Activated gamma-delta T cell (primary cell): ENCODE measurements around the gene DMRTA2.
"Not testable (repeated sequence)": the region's sequence is repeated elsewhere in the genome, so short reads cannot be mapped to it uniquely, and the experiment has no call there.

Source experiments
- DNase-seq: peaks from one replicate; lab custom pipeline; 2025; lab: John Stamatoyannopoulos, UW

Gene DMRTA2

DNA sequence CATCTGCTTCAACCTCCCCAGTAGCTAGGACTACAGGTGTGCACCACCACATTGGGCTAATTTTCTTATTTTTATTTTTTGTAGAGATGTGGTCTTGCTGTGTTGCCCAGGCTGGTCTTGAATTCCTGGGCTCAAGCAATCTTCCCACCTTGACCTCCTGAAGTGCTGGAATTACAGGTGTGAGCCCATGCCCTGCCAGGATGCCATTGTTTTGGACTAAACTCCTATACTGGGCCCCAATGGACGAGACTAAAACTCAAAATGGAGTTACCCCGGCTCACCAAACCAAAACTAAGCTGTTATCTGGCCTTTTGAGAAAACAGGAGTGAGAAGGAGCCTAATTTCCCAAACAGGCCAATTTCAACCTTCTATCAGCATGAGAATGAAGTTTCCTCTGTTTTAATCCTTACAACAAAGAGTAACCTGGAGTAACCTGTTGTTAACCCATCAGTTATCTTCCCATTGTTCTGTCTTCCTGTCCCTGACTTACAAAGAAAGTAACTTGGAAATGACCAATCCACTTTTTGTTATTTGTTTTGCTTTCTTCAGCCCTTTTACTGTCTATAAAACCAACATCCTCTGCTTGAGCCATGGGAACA, 29.6 kb downstream of the DMRTA2 start:
- DNase-seq, result no peak

DNA sequence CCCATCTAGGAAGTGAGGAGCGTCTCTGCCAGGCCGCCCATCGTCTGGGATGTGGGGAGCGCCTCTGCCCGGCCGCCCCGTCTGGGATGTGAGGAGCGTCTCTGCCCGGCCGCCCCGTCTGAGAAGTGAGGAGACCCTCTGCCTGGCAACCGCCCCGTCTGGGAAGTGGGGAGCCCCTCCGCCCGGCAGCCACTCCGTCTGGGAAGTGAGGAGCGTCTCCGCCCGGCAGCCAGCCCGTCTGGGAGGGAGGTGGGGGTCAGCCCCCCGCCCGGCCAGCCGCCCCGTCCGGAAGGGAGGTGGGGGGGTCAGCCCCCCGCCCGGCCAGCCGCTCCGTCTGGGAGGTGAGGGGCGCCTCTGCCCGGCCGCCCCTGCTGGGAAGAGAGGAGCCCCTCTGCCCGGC, 41.7 kb downstream of the DMRTA2 start:
- DNase-seq, result not testable (repeated sequence)

DNA sequence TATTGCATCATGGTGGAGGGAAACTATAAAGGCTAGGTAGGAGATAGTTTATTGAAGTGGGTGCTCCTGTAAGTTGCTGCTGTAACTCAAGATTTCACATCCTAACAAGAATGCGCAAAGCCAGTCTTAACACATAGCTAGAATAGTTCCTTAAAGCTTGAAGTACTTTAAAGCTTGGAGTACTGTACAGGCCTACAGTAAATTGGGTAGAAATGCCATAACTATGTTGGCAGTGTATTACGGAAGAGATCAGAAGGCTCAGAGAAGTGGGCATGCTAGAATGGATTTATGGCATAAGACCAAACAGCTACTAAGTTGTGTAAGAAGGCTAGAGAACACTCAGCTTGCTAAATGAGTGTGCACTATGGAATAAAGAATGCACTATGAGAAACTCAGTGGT, 44.5 kb downstream of the DMRTA2 start:
- no peak for DNase-seq

DNA sequence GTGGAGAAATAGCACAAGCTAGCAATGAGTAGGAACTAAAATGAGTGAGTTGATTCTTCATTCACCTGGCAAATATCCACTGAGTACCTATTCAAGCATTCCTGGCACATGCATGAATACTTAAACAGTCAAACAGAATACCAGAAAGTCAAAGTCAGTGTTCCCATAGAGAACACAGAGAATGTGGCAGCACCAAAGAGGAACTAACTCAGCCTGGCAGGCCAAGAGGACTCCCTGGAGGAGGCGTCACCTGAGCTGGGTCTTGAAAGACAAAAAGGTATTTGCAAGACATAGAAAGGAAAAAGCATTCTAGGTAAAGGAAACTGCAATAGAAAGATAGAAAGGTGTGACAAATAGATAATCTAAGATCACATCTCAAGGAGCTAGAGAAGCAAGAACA, 49.7 kb downstream of the DMRTA2 start:
- DNase-seq, result no peak

DNA sequence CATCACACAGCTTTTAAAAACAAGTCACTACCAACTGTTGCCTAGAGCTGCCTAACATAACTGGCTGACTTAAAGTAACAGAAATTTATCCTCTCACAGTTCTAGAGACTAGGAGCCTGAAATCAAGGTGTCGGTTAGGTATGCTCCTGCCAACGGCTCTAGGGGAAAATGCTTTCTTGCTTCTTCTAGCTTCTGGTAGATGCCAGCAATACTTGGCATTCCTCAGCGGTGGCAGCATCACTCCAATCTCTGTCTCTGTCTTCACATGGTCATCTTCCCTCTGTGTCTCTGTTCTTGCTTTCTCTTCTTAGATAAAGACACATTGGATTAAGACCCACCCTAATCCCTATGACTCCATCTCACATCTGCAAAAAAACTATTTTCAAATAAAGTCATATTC, 51.5 kb downstream of the DMRTA2 start:
- no peak for DNase-seq

DNA sequence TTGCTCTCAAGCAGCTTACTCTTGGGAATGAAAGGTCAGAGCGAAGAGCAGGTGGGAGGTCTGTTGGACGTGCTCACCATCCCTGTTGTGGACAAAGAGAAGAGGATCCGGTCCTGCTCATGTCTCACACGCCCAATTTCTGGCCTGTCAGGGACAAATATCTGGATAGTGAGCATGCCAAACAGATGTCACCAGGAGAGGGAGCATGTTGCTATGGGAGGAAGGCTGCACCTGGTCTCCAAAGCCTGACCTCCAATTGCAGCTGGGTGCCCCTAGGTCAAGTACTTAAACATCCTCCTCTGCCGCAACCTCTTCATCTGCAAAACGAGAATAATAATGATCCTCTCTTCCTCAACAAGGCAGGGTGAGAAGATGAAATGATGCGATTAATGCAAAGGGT, 53.4 kb downstream of the DMRTA2 start:
- DNase-seq, result no peak

DNA sequence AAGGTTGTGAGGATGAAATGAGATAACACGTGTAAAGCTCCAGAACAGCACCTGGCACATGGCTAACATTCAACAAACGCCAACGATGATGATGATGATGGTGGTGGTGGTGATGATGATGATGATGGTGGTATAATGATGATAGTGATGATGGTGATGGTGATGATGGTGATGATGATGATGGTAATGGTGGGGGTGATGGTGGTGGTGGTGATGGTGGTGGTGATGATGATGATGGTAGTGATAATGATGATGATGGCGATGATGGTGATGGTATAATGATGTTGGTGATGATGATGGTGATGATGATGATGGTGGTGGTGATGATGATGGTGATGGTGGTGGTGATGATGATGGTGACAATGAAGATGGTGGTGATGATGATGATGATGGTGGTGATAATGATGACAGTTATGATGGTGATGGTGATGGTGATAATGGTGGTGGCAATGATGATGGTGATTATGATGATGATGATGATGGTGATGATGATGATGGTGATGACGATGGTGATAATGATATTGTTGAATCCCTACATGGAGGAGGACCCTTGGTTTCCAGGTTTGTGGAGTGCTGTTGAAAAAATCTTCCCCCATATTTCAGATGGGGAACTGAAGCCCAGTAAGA, 54.1 kb downstream of the DMRTA2 start:
- no peak for DNase-seq

DNA sequence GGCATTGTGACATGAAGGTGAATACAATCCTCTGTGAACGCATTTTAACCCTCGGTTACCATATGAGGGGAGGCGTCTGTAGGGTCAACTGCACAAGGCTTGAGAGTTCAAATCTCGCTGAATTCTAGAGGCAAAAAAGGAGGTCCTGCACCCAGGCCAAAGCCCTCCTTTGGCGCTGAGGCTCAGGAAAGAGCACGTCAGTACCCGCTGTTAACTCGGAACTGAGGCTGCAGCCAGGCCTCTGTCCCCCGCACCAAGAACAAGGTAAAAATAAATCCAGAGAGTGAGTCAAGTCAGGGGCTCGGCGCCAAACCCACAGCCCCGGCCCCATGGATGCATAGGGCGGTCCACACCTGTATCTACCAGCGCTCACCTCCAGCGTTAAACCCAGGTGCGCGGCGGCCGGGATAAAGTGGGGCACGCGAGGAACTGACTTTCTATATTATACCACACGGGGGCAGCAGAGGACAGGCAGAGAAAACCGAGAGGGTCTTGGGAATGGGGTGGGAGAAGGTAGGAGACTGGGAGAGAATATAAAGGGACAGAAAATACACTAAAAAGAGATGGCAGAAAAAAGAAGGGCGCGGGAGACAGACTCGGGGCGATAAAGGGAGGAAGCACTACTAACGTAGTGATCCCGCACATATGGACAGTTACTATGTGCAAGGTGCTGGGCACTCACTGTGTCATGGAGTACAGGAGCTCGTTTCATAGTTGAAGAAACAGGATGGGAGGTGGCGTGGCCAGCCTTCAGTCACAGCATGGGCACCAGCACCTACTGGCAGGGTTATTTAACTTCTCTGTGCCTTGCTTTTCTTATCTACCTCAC, 54.9 kb downstream of the DMRTA2 start:
- no peak for DNase-seq
